DMS114 treated with DMSO at 0.1 percent for 48 hours (cell line): ENCODE results near the gene PRICKLE2.

Experiments
- DNase-seq: peaks from one replicate; lab custom pipeline; 2025; ENCODE audit not compliant: unreplicated experiment; lab: John Stamatoyannopoulos, UW

The PRICKLE2 gene

GRCh38 chr3:64220161-64220914 is 4.9 kb downstream of the PRICKLE2 start:
- DNase-seq, result no peak

GRCh38 chr3:64218746-64219145 is 6.5 kb downstream of the PRICKLE2 start:
- no peak for DNase-seq

- no peak for DNase-seq
Measured at GRCh38 chr3:64218329-64218728, 6.9 kb downstream of the PRICKLE2 start.

- DNase-seq, result no peak
Measured at GRCh38 chr3:64216274-64217147, 8.8 kb downstream of the PRICKLE2 start.

DNA sequence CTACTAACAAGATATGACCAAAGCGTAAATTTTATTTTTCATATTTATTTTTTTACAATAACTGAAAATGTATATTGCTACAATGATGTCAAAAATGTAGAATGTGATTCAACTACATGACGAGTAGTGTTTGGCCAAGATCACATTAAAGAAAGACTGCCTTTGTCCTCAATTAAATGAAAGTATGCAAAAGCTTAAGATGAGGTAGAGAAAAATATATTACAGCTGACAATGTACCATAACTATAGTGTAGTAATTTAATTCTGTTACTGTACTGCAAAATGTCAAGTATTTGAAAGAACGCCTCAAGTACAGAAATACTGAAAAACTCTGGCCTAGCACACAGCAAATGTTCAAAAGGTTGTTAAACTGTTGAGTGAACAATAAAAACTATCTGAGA is 9.7 kb downstream of the PRICKLE2 start:
- no peak for DNase-seq

GRCh38 chr3:64215103-64215502 is 10.2 kb downstream of the PRICKLE2 start:
- DNase-seq, result no peak

GRCh38 chr3:64214381-64215018 is 10.8 kb downstream of the PRICKLE2 start:
- no peak for DNase-seq

DNA sequence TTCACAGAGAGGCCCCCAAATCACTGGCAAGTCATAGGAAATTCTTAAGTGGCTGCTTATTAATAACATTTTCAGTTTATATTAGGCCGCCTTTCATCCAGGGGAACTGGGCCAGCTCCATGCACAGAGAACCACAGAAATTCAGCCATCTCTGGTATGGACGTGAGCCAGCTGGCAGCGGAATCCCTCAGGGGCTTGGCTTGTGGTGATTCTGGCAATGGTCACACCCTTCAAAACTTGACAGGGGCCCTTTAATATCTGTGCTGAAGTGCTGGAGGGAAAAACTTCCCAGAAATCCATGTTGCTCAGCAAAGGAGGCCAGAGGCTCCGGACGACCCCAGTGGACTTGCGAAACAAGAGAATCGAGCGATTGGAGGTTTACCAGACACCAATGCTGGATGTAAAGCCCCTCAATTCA is 11.3 kb downstream of the PRICKLE2 start:
- DNase-seq, result no peak

- DNase-seq, result no peak
Measured at GRCh38 chr3:64213224-64213878, 11.9 kb downstream of the PRICKLE2 start.

DNA sequence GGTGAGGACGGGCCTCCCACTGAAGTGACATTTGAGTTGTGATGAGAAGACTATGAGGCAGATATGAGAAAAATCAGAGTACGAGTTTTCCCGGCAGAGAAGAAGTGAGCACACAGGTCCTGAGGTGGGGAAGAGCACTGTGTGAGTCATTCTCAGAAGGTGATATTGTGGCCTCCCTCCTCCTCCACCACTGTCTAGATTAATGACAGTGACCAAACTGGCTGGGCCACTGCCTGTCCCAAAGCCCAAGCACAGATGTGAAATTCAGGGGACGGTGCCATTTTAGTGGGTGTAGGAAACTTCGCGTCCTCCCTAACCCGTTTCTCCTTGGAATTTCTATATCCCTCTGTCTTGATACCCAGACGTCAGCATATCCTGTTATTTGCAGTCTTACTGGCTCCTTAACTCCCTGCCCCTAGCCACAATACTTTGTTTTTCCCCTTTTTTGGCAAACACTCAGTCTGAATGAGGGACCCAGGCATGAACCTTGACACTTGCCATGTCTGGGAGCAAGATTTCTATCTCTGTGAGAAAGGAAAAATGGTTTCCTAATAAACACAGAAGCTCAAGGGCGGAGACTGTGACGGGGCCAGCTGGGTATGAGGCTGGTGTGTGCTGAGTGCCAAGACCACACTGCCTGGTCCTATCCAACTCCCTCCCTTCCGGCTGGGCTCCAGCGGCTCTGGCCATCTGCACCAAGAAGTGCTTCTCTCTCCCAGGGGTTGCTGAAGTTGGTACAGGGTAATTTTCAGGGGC is 15.2 kb downstream of the PRICKLE2 start:
- DNase-seq, result no peak

DNA sequence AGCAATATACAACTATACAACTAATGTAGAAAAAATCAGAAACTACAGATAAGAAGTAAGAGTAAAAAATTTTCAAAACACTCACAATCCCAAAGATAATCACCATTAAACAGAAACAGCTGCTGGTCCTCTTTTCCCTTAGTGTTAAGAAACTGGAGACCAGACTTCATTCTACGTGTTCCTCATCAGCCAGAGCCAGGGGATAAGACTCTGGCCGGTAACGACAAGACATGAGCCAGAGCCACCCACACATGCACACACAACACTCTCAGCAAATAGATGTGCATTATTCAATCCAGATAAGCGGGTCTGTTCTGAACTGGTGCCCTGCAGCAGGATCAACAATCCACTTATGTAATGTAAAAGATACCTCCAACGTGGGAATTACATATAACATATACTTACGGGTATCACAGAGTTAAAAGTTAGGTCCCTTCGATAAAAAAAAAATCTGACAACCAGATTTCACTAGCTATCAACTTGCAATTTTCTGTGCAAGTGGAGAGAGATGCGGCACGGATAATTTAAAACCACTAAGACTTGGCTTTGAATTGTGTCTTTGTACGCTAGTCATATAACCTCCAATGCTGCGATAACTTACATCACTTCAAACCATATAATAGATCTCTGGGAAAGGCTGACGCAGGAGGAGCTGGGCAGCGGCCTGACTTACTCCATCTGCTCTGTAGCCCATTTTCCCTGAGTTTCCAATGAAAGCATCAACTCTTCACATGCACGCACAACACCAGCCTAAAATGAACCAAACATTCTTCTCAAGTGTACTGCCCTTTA is 17.8 kb downstream of the PRICKLE2 start:
- DNase-seq, result no peak

DNA sequence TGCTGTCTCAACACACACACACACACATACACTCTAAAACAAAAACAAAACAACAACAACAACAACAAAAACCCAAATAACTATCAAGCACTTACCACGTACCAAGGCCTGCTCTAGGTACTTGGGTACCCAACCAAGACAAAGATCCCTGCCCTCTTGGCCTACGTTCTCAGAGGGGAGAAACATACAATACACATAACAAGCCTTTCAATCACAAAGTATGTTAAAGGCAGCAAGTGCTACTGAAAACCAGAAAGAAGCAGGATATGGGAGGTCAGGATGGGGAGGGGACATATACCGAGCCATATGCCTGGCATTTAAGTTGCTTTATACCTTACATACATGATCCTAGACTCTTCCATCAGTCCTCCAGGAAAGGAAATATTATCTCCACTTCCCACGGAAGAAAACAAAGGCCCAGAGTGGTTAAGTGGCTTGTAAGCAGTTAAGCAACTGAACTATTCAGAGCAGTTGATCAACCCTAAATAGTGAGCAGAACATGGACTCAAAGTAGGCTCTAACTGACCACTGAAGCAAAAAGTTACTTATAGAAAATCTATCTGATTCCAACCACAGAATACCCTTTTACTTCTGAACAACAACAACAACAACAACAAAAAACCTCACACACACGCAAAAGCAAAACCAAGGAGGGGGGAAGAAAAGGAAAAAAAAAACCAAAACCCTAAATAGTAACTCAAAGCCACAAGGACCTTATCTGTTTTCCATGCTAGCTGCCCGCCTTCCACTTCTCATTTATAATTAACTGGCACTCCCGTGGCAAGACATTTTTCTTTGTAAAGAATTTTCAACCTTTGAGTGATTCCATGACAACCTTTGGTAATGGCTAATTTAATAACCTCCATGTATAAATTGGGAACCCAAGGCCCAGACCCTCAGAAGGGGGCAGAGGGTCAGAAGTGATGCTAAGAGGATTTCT is 21.0 kb downstream of the PRICKLE2 start:
- DNase-seq, result no peak

DNA sequence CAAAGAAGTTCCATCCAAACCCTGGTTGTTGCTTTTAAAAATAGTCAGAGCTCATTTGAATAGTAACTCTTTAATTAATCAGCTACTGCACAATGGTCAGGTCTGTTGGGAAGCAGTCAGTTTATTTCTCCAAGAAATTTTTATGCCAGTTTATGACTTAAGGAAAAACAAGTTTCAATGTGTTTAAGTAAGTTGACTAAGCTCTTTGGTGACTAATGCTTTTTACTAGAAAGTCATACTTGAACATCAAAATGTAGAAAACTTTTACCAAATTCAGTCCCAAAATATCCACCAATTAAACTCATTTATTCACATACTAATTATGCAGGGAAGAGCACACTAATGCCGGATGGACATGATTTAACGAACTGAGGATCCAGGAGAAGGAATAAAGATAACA is 22.1 kb downstream of the PRICKLE2 start:
- DNase-seq, result no peak

GRCh38 chr3:64199932-64200331 is 25.3 kb downstream of the PRICKLE2 start:
- DNase-seq, result no peak

DNA sequence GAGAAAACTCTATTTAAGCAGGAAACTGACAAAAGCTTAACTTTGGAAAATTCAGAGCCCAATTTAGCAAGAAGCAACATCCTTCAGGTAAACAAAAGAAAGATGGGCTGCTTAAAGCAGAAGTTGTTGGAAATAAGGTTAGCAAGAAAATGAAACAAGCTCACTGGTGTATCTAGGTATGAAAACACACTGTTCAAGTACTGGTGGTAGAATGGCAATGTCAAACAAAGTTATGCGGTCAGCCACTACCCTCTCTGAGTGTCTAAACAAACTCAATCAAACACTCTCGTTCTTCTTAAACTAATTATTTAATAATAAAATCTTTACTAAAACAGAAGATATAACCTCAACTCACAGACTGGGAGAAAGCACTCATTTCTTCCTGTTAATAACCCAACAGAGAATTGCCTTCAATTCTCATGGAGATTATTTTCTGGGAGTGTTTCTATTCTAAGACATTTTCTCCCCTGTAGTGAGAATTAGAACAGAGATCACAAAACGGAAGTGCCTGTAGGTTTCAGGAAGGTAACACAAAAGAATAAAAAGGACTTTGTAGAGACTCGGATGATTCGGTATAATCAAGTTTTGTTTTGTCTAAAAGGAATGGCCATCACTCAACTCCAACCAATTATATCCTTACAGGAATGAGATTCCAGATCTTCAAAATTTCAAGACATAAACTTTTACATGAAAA is 28.9 kb downstream of the PRICKLE2 start:
- no peak for DNase-seq

GRCh38 chr3:64195789-64196188 is 29.5 kb downstream of the PRICKLE2 start:
- DNase-seq, result no peak

DNA sequence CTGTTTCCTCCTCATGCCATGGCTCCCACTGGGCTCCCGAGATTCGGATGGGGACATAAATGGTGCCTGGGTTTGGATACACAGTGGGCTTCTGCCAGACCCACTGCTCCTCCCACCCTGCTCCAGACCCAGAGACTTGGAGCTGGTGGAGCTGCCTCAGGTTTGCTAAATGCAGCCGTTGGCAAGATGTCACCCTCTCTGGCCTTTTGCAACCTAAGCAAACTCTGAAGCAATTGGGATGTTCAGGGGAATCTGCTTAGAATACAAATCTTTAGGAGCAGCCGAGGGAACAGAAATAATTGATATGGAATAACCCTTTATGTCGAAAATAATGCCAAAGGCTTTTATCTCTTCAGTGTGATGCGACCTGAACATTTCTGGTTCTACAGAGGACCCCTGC is 33.4 kb downstream of the PRICKLE2 start:
- DNase-seq, result no peak
